Activated CD4-positive, alpha-beta memory T cell treated with anti-CD3 and anti-CD28 coated beads, Interleukin-2, amount 10 ng/mL, durations not matched to agents 7 days and 5 days (primary cell): Measurements from ENCODE around the gene ROGDI. TPM values are rescaled to one million over a fixed set of nuclear protein-coding genes. Genes with fewer than 3 reads are reported as not detected.
"Not testable (repeated sequence)": the region's sequence is repeated elsewhere in the genome, so short reads cannot be mapped to it uniquely, and the experiment has no call there.

ENCODE experiments used
- CTCF ChIA-PET: fragments of 350-600 bp; sonication (Branson Sonifier 250); formaldehyde crosslinking; loops from one replicate; lab custom pipeline; 2021; ENCODE audit warnings: antibody characterized with exemption, inconsistent platforms; lab: Charles Lee
- POLR2A ChIA-PET: fragments of 350-600 bp; sonication (Branson Sonifier 250); formaldehyde crosslinking; loops from one replicate; lab custom pipeline; 2021; ENCODE audit warnings: antibody characterized with exemption; lab: Charles Lee
- DNase-seq: peaks from one replicate; pipeline ENCODE4 v3.0.0-alpha.2; 2020
- H3K27ac Mint-ChIP-seq: one replicate; pipeline ENCODE4 v1.8.0; 2021; ENCODE audit warnings: mild to moderate bottlenecking, mixed read lengths
- H3K27me3 Mint-ChIP-seq: one replicate; pipeline ENCODE4 v1.8.0; 2021; ENCODE audit warnings: mixed read lengths
- H3K36me3 Mint-ChIP-seq: one replicate; pipeline ENCODE4 v1.8.0; 2021; ENCODE audit warnings: low read depth, mixed read lengths
- H3K4me1 Mint-ChIP-seq: one replicate; pipeline ENCODE4 v1.8.0; 2021; ENCODE audit warnings: mixed read lengths
- H3K4me3 Mint-ChIP-seq: one replicate; pipeline ENCODE4 v1.8.0; 2021; ENCODE audit warnings: mild to moderate bottlenecking, mixed read lengths
- H3K9me3 Mint-ChIP-seq: one replicate; pipeline ENCODE4 v1.8.0; 2021; ENCODE audit warnings: mixed read lengths
- total RNA-seq, 2 experiments: library from RNA; stranded (reverse); gene quantifications; one replicate each; pipeline ENCODE4 v1.2.3, GENCODE V29; 2021

The ROGDI gene
- total RNA-seq, 2 experiments from 2014 or later = 5.9 to 6.9 TPM

- H3K4me1 Mint-ChIP-seq = peaks cover 3% of the 10 kb centered on the region
- POLR2A ChIA-PET = no interaction called here
- H3K27me3 Mint-ChIP-seq = no peaks in the 10 kb centered on the region
- no peak overlapping the region for H3K4me3 Mint-ChIP-seq
- no peaks in the 10 kb centered on the region for H3K9me3 Mint-ChIP-seq
- H3K36me3 Mint-ChIP-seq = no peaks in the 10 kb centered on the region
- no peak overlapping the region for H3K27ac Mint-ChIP-seq
- CTCF ChIA-PET = no interaction called here
- DNase-seq = no peak
These were observed 16.5 kb downstream of the ROGDI start for GRCh38 chr16:4785758-4786433.

DNA sequence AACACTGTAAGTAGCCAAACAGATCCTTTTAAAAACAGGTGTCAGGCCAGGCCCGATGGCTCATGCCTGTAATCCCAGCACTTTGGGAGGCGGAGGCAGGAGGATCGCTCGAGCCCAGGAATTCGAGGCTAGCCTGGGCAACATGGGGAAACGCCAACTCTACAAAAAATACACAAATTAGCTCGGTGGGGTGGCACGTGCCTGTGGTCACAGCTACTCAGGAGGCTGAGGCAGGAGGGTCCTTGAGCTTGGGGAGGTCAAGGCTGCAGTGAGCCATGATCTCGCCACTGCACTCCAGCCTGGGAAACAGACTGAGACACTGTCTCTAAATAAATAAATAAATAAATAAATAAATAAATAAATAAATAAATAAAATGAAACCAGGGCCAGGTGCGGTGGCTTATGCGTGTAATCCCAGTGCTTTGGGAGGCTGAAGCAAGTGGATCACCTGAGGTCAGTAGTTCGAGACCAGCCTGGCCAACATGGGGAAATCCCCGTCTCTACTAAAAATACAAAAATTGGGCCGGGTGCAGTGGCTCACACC is 17.9 kb downstream of the ROGDI start:
- H3K4me3 Mint-ChIP-seq, H3K36me3 Mint-ChIP-seq, H3K27me3 Mint-ChIP-seq, CTCF ChIA-PET, H3K4me1 Mint-ChIP-seq, POLR2A ChIA-PET, H3K27ac Mint-ChIP-seq, H3K9me3 Mint-ChIP-seq, DNase-seq: not testable (repeated sequence)

DNA sequence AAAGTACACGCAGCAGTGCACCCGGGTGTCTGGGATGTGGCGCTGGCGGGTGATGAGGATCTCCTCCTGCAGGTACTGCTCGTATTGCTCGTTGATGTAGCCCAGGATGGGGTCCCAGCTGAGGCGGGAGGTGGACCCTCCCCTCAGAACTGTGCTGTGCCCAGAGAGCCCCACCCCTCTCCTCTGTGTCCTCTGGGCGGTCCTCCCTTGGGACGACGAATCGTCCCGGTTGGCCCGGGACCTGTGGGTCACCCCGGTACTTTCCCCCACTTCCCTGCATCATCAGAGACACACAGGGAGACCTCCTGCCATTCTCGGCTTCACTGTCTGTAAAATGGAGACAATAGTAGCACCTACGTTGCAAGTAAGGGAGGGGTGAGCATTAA is 18.5 kb downstream of the ROGDI start:
- no peaks in the 10 kb centered on the region for H3K9me3 Mint-ChIP-seq
- H3K4me3 Mint-ChIP-seq = no peak overlapping the region
- ChIA-PET CTCF (no interaction called here), POLR2A (no interaction called here)
- no peaks in the 10 kb centered on the region for H3K4me1 Mint-ChIP-seq
- DNase-seq = no peak
- no peak overlapping the region for H3K27ac Mint-ChIP-seq
- no peaks in the 10 kb centered on the region for H3K36me3 Mint-ChIP-seq
- no peaks in the 10 kb centered on the region for H3K27me3 Mint-ChIP-seq

DNA sequence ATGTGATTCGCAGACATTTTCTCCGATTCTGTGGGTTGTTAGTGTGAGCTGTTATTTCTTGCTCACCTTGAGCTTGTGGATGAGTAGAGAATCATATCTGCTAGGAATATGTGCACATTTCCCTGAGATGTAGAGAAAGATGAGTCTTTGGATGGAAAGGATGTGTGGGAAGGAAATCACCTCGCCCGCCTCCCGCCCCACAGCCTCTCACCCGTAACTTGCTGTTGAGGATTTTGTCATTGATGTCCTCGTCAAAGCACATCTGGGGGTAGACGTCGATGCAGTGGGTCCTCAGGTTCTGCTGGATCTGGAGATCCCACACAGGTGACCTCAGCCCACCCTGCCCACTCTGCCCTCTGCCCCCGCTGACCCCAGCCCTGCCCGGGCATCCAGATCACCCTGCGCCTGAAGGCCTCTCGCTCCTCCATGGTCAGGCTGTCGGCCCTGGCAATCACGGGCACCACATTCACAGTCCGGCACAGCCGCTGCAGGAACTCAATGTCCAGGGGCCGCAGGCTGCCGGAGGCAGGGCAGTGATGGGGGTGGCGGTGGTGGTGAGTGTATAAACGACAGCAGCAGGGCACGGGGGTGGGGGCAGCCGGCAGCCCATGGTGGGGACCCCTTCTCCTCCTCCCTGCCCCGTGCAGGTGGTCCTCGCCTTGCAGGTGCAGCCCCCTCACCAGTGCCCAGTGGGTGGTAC is 19.0 kb downstream of the ROGDI start:
- Mint-ChIP-seq H3K27ac (no peak overlapping the region), H3K27me3 (no peaks in the 10 kb centered on the region), H3K4me1 (no peaks in the 10 kb centered on the region), H3K4me3 (no peak overlapping the region), H3K9me3 (no peaks in the 10 kb centered on the region), H3K36me3 (no peaks in the 10 kb centered on the region)
- ChIA-PET CTCF (no interaction called here), POLR2A (no interaction called here)
- DNase-seq = no peak

DNA sequence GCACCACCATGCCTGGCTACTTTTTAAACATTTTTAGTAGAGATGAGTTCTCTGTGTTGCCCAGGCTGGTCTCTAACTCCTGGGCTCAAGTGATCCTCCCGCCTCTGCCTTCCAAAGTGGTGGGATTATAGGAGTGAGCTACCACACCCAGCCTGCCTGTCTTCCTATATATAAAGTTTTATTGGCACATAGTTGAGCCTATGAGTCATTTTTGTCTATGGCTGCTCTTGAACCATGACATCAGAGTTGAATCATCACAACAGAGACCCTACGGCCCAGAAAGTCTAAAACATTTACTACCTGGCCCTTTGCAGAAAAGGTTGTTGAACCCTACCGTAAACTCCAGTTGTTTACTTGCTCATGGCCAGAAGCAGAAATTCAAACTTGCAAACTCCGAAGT is 22.2 kb downstream of the ROGDI start:
- no peaks in the 10 kb centered on the region for H3K27me3 Mint-ChIP-seq
- H3K9me3 Mint-ChIP-seq = no peaks in the 10 kb centered on the region
- H3K4me3 Mint-ChIP-seq = no peak overlapping the region
- DNase-seq = no peak
- no peaks in the 10 kb centered on the region for H3K36me3 Mint-ChIP-seq
- ChIA-PET CTCF (no interaction called here), POLR2A (no interaction called here)
- no peaks in the 10 kb centered on the region for H3K4me1 Mint-ChIP-seq
- no peak overlapping the region for H3K27ac Mint-ChIP-seq

DNA sequence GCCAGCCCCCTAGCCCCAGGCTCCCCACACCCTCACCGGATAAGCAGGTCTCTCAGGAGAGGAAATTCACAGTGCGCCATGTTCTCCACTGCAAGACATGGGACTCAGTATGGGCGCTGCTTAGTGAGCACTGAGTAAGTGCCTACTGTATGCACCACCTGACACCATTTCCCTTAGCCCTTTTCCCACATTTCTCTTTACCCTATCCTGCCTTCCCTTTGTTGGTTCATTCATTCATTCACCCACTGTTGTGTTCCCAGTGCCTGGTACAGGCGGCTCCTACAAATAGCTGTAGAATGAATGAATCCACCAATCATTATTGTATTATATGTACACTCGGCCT is 24.4 kb downstream of the ROGDI start:
- Mint-ChIP-seq H3K27me3 (no peaks in the 10 kb centered on the region), H3K36me3 (no peaks in the 10 kb centered on the region), H3K4me1 (no peaks in the 10 kb centered on the region), H3K4me3 (no peak overlapping the region), H3K27ac (no peak overlapping the region), H3K9me3 (no peaks in the 10 kb centered on the region)
- no peak for DNase-seq
- POLR2A ChIA-PET = no interaction called here
- CTCF ChIA-PET = no interaction called here

DNA sequence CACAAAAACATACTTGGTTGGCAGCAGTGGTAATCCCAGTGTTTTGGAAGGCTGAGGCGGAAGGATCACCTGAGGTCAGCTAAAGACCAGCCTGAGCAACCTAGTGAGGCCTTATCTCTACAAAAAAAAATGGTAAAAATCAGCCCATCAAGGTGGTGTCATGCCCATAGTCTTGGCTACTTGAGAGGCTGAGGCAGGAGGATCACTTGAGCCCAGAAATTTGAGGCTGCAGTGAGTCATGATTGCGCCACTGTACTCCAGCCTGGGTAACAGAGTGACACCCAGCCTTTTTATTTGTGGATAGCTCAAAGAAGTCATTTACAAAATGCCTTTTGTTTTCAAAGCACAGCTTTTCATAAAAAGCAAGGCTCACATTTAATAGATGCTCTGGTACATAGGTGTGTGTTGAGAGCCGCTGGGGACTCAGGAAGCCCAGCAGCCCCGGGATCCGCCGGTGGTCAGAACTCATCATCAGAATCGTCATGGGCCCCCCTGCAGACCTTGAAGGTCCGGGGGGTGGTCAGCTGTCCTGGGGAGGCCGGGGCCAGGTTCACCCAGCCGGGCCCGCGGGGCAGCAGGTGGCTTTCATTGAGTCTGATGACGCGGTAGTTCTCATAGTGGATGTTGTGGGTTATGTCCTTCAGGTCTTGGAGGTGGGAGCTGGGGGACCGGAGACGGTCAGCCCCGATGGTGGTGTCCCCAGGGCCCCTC is 24.9 kb downstream of the ROGDI start:
- Mint-ChIP-seq H3K27ac (no peak overlapping the region), H3K27me3 (no peaks in the 10 kb centered on the region), H3K36me3 (no peaks in the 10 kb centered on the region), H3K4me3 (no peak overlapping the region), H3K4me1 (no peaks in the 10 kb centered on the region), H3K9me3 (no peaks in the 10 kb centered on the region)
- CTCF ChIA-PET = interaction anchor here (0.5 kb wide), 1 partner anchor 300 kb away, joined by 4 read pairs; no protein-coding TSS in a partner anchor
- POLR2A ChIA-PET = interaction anchor here (1.0 kb wide), 1 partner anchor 9 kb away, joined by 4 read pairs; no protein-coding TSS in a partner anchor
- DNase-seq = no peak

DNA sequence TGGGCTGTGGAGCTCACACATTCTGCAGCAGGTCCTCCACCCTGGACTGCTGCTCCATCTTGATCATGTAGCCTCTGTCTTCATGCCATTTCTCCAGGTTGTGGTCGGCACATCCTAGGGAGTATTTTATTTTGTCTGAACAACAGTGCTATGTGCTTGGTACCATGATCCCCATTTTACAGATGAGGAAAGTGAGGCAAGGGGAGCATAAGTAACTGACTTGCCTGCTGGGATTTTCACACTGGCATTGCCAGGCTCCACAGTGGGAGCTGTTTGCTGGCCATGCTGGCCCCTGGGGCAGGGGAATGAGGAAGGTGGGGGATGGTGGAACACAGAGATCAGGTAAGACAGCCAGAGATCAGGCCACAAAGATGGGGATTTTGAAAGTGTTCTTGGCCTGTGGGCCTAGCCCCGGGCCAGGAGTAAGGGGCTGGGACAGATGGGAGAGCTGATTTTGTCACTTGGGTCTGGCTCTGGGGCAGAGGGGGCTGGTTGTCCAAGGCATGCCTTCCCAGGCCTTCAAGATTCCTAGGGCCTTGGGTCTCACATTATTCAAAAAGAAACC is 26.2 kb downstream of the ROGDI start:
- no peaks in the 10 kb centered on the region for H3K4me1 Mint-ChIP-seq
- no peaks in the 10 kb centered on the region for H3K36me3 Mint-ChIP-seq
- CTCF ChIA-PET = no interaction called here
- H3K27ac Mint-ChIP-seq = no peak overlapping the region
- no peaks in the 10 kb centered on the region for H3K9me3 Mint-ChIP-seq
- H3K4me3 Mint-ChIP-seq = no peak overlapping the region
- DNase-seq = no peak
- POLR2A ChIA-PET = no interaction called here
- no peaks in the 10 kb centered on the region for H3K27me3 Mint-ChIP-seq

- Mint-ChIP-seq H3K27me3 (no peaks in the 10 kb centered on the region), H3K4me3 (no peak overlapping the region), H3K36me3 (no peaks in the 10 kb centered on the region), H3K27ac (no peak overlapping the region), H3K9me3 (no peaks in the 10 kb centered on the region), H3K4me1 (no peaks in the 10 kb centered on the region)
- POLR2A ChIA-PET = no interaction called here
- no peak for DNase-seq
- CTCF ChIA-PET = no interaction called here
These were observed 27.4 kb downstream of the ROGDI start for GRCh38 chr16:4775005-4775404.

GRCh38 chr16:4772351-4772750 is 30.1 kb downstream of the ROGDI start:
- Mint-ChIP-seq H3K36me3 (no peaks in the 10 kb centered on the region), H3K27me3 (no peaks in the 10 kb centered on the region), H3K9me3 (no peaks in the 10 kb centered on the region), H3K4me1 (peaks cover 20% of the 10 kb centered on the region), H3K4me3 (no peak overlapping the region), H3K27ac (no peak overlapping the region)
- ChIA-PET POLR2A (interaction anchor here (0.9 kb wide), 1 partner anchor 23 kb away, joined by 3 read pairs; the partner anchor contains the start of gene SMIM22), CTCF (no interaction called here)
- no peak for DNase-seq

- no peak overlapping the region for H3K27ac Mint-ChIP-seq
- H3K36me3 Mint-ChIP-seq = peaks cover 2% of the 10 kb centered on the region
- DNase-seq = no peak
- H3K27me3 Mint-ChIP-seq = no peaks in the 10 kb centered on the region
- CTCF ChIA-PET = no interaction called here
- POLR2A ChIA-PET = no interaction called here
- H3K4me3 Mint-ChIP-seq = no peak overlapping the region
- peaks cover 23% of the 10 kb centered on the region for H3K4me1 Mint-ChIP-seq
- no peaks in the 10 kb centered on the region for H3K9me3 Mint-ChIP-seq
These were observed 30.8 kb downstream of the ROGDI start for GRCh38 chr16:4771646-4772045.

DNA sequence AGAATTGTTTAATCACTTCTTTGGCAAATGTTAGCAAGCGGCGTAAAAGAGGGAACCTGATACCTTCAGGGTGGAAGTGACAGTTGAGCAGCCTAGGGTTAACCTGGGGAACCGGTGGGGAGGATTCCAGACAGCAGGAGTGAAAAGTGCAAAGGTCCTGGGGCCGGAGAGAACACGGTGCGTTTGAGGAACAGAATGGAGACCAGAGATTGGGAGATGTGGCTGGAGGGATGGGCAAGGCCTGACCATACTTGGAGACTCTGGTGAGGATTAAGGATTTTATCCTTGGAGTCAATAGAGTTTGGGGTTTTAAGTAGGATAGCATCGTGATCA is 33.2 kb downstream of the ROGDI start:
- Mint-ChIP-seq H3K36me3 (peaks cover 5% of the 10 kb centered on the region), H3K9me3 (no peaks in the 10 kb centered on the region), H3K4me1 (peaks cover 31% of the 10 kb centered on the region), H3K4me3 (peak overlapping the region; percentile 89), H3K27me3 (no peaks in the 10 kb centered on the region), H3K27ac (no peak overlapping the region)
- DNase-seq = no peak
- CTCF ChIA-PET = interaction anchor here (2.2 kb wide), 1 partner anchor 35 kb away, joined by 12 read pairs; the partner anchor contains the start of genes ANKS3 and DNAAF8
- POLR2A ChIA-PET = interaction anchor here (1.3 to 3.8 kb wide), 3 partner anchors 19 to 35 kb away, joined by 3 to 24 read pairs (median 6); partner anchors contain the start of genes ANKS3, DNAAF8 and SEPTIN12
